Skin of body (tissue), 2 donors: ENCODE data around the gene XCL1. TPM values are rescaled to one million over a fixed set of nuclear protein-coding genes. Genes with fewer than 3 reads are reported as not detected.
"Not testable (repeated sequence)": the region's sequence is repeated elsewhere in the genome, so short reads cannot be mapped to it uniquely, and the experiment has no call there.

Experiments used
- DNase-seq: peaks from one replicate; lab custom pipeline; 2025; lab: John Stamatoyannopoulos, UW
- total RNA-seq: library from RNA; depleted of rRNA; stranded (reverse); fragments of >200 nt; gene quantifications from one replicate; pipeline ENCODE4 v1.2.3, GENCODE V29; 2014

Gene XCL1
- total RNA-seq, 1 donor from 2014 or later: 0.39 TPM

DNA sequence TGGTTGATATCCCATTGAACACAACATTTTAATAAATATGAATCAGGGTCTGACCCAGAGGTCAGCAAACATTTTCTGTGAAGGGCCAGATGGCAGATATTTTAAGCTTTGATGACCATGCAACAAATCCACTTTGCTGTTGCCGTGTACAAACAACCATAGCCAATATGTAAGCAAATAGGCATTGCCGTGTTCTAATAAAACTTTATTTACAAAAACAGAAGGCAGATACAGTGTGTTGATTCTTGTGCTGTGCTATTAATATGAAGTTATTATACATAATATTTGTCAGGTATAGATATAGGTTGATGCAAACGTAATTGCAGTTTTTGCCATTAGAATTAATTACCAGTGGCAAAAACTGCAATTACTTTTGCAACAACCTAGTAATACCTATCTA is 8.8 kb upstream of the XCL1 start:
- DNase-seq: no peak

DNA sequence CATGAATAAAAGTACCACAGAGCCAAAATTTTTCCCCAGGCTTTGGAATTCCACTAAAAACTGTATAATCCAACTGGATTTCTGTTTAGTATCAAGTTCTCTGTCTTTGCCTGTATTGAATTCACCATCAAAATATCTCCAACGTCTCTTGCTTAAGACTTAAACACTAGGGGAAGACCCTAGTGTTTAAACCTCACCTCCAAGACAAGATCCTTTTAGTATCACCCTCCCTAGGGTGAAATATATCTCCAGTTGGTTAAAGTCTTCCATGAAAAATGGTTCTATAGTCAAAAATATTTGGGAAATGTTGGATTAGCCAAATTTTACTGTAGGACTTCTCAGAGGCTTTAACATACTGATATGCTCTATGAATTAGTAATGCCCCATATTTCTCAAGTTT is 8.1 kb upstream of the XCL1 start:
- DNase-seq: no peak

DNA sequence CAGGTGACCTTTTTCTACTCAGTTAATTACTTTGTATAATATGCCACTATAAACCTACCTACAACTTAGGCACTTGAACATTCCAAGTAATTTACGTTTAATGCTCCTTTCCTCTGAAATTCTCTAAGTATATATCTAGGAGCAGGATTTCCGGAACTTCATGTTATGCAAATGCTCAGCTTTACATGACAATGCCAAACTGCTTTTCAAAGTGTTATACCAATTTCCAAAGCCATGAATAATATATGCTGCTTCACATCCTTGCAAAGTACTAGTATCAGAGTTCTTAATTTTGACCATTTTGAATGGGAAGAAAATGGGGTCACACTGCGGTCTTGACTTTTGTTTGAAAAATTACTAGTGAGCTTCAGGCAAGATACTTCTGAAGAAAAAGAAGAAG is 5.8 kb upstream of the XCL1 start:
- no peak for DNase-seq

DNA sequence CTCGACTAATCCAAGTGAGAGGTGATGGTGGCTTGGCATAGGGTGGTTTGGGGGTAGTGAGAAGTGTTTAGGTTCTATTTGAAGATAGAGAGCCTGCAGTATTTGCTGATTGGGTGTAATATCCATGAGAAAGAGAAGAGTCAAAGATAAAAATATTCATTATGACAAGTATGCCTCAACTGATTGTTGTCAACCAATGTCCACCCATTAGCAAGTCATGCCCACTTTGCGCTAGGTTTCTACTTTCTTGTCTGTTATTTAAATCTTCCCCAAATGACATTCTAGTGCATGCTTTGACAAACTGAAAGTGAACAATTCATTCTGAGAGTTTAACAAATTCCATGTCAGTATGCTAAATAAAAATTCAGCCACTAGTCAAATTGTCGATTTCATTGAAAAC is 3.8 kb upstream of the XCL1 start:
- DNase-seq: no peak

DNA sequence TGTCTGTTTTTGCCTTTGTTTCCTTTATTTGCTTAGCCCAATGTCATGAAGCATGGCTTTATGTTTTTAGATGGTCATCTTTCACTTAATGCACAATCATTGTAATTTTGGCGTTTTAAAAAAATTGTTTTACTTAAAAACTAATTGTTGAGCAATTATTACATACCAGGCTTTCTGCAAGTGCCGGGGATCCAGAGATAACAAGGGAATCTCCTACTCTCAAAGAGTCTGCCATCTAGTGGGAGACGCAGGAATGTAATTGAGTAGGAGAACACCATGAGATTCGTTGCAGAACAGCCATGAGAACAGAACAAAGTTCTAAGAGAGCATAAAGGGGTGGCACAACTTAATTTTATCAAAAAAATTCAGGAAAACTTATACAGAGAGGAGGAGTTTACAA is 2.2 kb upstream of the XCL1 start:
- not testable (repeated sequence) for DNase-seq

DNA sequence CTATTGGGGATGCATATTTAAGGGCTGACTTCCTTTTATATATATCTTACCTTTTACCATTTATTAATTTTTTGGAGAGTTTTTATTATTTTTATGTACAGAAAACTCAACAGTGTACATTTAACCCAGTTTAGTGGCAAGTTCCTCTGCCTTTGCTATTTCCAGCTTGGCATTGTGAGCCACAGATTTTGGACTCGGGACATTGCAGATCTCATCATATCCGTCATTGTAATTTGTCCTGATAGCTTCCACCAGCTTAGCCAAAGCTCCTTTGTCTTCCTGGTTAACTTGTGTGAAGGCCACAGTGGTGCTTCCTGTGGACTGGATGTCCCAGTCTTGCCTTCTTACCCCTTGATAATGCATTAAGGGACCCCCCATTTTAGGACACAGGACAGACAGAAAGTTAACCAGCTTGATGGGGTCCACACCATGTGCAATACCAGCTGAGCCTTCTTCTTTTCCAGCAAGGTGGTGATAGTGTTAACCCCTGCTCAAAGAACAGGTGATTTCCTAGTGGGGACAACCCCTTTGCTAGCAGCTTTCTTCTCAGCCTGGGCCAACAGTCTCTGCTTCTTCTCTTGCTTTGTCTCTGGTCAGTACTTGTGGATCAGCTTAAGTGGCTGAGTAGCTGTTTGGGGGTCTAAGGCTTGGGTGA is 2.3 kb downstream of the XCL1 start:
- not testable (repeated sequence) for DNase-seq

DNA sequence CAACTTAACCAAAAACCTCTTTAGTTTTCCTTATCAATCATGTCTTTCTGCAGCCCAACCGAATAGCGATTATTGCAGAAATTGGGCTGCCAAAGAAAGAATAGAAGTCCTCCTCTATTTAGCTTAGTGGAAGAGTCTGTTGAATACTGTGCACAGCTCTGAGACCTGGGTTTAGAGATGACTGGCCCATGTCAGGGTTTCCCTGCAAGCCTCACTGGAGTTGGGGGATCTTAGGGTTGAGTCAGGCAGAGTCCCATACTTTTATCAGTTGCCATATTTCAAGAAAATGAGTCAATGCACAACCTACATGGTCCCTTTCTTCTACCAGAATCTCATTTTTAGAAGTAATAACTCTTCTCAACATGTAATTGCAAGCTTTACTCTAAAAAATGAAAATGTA is 3.9 kb downstream of the XCL1 start:
- not testable (repeated sequence) for DNase-seq

DNA sequence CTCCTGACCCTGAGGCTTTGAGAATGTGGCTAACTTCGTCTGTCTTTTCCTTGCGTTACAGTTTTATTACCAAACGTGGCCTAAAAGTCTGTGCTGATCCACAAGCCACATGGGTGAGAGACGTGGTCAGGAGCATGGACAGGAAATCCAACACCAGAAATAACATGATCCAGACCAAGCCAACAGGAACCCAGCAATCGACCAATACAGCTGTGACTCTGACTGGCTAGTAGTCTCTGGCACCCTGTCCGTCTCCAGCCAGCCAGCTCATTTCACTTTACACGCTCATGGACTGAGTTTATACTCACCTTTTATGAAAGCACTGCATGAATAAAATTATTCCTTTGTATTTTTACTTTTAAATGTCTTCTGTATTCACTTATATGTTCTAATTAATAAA is 4.6 kb downstream of the XCL1 start:
- not testable (repeated sequence) for DNase-seq

DNA sequence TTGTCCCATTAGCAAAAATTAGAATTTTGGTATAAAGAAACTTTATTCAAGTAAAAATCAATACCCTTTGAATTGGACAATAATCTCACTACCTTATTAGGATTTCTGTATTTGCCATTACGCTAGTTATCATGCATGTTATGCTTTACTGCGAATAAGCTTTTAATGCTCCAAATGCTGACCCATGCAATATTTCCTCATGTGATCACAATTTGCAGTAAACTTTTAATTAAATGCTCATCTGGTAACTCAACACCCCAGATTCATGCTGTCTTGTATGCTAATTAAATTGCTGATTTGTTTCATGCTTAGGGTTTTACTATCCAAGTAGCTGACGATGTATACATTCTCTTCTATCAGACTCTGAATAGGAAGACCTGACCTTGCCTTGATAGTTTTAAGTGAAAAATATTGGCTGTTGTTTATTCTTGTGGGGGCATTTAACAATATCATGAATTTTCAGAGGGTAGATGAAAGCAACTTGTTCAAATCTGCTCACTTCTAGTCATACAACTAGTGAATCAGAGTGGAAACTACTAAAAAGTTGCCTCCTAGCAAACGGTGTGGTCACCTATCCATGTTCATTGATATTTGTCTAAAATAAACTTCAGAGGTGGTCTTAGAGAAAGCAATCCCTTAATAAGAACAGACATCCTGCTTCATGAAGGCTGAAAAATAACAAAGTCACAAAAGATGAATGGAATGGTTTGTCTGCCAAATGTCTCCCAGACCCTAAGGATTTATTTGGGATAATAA is 5.6 kb downstream of the XCL1 start:
- no peak for DNase-seq

DNA sequence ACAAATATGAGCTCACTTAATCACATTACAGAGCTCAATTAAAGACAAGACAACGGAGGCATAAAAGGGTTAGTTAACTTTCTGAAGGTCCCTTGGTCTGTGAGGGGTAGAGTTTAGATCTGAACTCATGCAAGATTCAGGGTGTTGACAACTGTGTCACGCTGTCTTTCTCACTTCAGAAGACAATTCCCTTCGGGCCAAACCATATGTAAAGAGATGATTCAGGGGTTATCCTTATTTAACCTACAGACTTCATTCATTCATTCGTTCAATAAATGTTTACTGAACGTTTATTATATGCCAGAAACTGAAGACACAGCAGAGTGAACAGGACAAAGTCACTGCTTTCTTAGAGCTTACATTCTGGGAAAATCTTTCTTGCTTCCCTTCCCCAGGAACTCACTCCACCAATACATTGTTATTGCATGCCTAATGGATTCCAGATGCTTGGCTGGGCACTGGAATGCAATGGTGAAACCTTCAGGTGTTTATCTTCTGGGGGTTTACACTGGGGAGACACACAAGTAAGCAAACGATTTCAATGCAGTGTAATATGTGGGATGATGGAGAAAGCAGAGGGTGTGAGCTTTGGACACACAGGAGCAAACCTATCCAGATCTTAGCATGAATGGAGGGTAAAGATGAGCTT is 6.4 kb downstream of the XCL1 start:
- no peak for DNase-seq

DNA sequence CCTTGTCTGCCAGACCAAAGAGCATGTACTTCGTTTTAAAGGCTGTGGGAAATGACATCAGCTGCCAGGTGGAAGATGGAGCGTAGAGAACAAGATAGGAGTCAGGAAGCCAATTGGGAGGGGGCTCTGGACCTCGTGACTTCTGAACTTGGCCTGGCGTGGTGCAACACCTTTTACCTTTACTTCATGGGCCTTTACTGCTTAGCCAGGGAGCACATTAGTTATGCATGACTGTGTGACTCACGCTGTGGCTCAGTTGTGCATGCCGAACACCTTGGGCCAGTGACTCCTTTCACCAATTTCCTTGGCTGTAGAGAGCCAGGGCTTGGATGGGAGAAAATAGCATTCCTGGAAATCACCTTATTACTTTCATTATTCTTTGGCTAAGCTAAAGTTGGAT is 7.2 kb downstream of the XCL1 start:
- no peak for DNase-seq

DNA sequence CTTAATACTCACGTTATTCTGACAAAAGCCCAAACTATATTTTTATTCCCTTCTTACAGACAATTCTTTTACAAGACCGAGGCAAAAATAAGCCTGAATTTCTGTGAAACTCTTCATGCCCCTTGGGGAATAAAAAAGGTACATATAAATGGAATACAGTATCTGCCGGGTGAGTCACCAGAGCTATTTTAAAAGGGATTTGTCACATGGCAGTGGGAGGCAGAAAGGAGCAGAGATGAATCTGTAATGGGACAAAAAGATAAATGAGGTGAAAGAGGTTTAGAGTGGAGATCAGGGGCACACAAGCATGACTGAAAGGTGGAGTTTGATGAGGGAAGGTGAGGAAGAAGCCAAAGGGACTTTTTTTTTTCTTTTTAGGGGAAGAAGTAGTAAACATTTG is 8.8 kb downstream of the XCL1 start:
- DNase-seq: no peak

DNA sequence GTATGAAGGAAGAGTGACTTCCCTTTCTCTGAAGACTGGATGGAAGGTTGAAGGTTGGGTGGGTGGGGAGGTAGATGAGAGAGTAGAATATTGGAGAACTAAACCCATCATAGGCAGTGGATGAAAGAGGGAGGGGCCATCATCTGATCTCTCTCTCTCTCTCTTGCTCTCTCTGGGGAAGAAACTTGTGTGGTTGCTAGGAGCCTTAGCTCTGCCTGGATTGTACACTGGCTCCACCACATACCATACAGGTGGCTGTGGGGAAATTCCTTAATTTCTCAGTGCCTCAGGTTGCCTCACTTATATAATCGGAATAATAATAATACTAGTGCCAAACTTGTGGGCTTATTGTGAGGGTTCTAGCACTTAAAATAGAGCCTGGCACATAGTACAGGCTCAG is 9.5 kb downstream of the XCL1 start:
- no peak for DNase-seq

DNA sequence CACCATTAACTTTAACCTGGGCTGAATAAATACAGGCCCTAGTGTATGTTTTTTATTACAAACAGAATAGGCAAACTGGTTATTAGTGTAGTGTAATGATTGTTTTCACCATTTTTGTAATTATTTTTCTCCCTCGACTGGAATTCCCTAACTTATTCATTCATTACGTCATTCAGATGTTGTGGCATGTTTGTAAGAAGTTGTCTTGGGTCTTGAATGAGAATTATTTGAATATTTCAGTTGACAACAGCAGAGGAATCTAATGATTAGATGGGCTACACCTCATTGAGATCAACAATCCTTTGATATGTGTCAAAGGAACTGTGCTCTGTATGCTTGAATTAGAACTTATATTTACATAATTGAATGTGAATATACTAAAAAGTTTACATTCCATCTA is 12.8 kb downstream of the XCL1 start:
- no peak for DNase-seq

DNA sequence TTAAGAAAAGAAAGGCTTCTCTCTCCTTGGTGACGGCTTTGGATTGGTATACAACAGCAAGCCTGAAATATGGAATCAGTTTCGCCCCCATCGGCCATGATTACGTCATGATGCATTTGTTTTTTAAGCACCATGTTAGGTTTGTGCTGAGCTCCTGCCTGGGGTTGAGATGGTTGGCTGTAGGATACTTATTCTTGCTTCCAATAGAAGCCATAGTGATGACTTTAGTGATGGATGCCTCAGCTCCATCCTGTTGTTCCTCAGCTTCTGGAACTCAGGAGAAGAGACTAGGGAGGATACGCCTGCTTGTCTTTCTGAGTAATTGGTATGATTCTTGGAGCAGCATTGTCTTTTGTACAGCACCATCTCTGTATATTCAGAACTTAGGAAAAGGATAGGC is 14.7 kb downstream of the XCL1 start:
- no peak for DNase-seq

DNA sequence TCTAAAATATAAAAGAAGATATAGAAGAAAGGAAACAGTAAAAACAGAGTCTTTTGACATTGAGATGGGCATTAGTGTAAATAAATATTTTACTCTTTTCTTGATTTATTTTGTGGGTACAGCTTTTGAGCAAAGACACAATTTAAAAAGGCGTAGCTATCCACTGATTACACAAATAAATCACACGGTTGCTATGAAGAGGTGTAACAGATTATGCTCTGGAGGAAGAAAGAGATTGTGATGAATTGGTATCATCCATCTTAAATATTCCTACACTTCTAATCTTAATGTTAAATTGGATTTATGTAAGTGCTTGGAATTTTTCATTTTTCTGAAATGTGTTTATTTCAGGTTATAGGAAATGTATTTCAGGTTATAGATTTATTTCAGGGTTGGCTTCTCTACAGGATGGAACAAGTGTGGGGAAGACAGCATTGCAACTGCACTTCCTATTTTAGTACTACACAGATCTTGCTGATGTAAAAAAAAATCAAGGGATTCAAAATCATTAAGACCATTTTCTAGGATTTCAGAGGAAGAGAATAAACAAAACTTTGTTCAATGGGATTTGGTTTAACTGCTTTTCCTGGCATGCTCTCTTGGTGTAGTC is 15.3 kb downstream of the XCL1 start:
- no peak for DNase-seq

DNA sequence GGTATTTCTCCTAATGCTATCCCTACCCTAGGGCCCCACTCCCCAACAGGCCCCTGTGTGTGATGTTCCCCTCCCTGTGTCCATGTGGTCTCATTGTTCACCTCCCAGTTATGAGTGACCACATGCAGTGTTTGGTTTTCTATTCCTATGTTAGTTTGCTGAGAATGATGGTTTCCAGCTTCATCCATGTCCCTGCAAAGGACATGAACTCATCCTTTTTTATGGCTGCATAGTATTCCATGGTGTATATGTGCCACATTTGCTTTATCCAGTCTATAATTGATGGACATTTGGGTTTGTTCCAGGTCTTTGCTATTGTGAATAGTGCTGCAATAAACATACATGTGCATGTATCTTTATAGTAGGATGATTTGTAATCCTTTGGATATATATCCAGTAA is 19.0 kb downstream of the XCL1 start:
- not testable (repeated sequence) for DNase-seq

DNA sequence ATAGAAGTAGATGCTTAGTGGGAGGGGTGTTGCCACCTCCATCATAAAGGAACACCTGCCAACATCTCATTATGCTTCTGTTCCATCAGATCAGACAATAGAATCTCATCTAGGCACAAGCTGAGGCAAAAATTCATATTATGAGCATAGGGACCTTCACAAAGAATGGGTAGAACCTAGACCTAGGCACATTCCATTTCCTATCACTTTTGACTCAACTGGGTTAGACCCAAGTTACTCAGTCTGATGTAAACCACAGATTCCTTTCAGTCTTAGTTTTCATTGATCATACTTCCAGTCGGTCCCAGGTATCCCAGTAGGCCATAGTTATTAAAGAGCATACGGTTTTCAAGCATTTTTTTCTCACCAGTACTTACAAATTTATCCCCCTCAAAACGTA is 21.7 kb downstream of the XCL1 start:
- no peak for DNase-seq

DNA sequence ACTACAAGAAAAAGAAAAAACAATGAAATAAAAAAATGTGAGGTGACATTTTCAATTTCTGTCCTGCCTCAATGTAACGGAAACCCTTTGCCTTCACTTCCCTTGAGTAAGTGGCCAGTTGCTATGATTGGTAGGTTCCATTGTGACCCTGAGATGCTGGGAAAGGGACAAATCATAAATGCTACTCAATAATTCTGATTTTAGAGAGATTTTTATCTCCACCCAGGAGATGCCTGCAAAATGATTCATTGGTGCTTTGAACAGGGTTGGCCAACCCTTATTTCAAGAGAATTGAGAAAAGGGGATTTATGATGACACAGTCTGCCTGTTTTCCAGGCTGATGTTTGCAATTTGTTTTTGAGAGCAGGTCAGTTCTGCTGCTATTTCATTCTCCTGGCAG is 22.5 kb downstream of the XCL1 start:
- no peak for DNase-seq

DNA sequence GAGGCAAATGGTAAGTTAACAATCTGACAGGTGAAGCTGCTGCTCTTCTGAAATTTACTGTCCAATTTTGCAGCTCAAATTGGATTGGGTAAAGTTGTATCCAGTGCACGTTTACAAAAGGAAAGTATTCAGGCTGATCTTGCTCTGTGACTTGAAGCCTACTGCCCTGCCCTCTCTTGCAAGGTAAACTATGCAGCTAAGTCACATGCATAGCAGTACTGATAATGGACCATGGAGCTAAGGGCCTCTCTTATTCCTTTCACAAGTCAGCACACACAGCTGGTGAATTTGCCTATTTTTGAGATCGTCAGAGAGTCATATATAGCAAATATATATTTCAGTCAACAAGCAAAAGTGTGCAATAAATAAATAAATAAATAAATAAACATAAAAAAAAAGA is 23.2 kb downstream of the XCL1 start:
- DNase-seq: no peak

DNA sequence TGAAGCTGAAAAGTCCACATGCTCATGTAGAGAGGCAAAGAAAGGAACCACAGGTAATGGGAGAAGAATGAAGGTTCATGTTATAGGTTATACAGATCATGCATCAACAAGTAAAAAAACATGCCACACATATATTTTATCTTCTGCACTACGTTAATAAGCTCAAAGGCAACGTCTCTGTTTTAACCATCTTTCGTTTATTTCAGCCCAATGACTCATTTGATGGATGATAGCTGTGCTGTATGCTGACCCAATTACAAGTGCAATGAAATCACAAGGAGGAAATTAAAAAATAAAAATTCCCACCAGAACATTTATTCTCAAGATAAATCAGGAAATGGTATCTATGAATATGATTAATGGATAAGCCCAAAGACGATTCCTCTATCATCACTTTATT is 24.6 kb downstream of the XCL1 start:
- no peak for DNase-seq

DNA sequence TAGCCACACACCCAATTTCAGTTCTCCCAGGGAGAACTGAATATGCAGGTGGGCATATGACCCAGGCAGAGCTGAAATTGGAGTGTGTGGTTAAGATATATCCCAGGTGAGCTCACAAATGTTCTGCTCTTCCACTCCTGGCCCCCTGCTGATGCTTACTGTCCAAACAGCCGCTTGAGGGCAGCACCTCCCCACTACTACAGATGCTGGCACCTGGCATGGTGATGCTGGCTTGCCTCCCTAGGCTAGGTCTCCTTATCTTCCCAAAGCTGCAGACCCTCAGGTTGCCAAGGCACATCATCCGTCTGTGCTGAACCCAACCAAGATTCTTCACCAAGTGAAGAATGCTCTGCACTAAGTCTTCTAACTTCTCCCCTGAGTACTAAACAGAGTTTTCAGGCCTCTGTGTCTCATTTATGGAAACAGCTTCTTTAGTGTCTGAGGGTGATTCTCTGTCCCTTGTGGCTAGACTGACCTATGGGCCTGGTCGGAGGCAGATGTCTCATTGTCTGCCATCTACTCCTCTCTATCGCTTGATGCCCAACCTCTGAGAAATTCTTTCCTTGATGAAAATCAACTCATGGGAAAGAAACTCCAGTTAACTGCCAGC is 27.2 kb downstream of the XCL1 start:
- peak; percentile 41 for DNase-seq
